Fibroblast of skin of back (primary cell): ENCODE measurements around the gene MKNK2. TPM values are rescaled to one million over a fixed set of nuclear protein-coding genes. Genes with fewer than 3 reads are reported as not detected.
A peak's percentile ranks its signal among the peaks of the same experiment; 100 is the strongest.
"Not testable (repeated sequence)": the region's sequence is repeated elsewhere in the genome, so short reads cannot be mapped to it uniquely, and the experiment has no call there.

Source experiments
- DNase-seq: peaks from one replicate; pipeline ENCODE4 v3.0.0-alpha.2; 2013
- polyA plus RNA-seq, 2 experiments: library from polyadenylated mRNA; unstranded; fragments of 120-200 nt; gene quantifications; one replicate each; pipeline ENCODE4 v1.2.1, GENCODE V29; 2013; ENCODE audit not compliant: insufficient read length in 2 of 2

The MKNK2 gene
- polyA plus RNA-seq (2013, experiment 1 of 2; ENCODE audit: insufficient read length): 44.9 TPM
- polyA plus RNA-seq (2013, experiment 2 of 2; ENCODE audit: insufficient read length): 39.2 TPM

- DNase-seq: peak; percentile 79
Measured at GRCh38 chr19:2050991-2051772, at the start of gene MKNK2. Gene MKNK2 (minus strand): TSS chr19:2051244. CDS start chr19:2050851, 393 bp downstream.

DNA sequence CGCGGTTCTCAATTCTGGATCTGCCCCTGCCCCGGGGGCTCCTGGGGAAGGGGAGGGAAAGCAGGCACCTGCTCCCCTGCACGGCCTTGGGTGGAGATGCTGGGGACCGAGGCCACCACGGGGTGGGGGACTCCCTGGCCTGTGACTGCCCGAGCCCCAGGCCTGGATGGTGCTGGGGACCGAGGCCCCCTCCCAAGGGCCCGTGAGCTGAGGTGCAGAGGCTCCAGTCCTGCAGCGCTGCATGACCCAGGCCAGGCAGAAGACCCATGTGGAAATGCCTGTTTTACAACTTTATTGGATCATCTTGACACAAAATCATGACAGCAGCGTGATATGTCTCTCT lies 49.6 kb upstream of the MKNK2 start:
- no peak for DNase-seq

- DNase-seq: no peak
Measured at GRCh38 chr19:2099937-2100718, 49.1 kb upstream of the MKNK2 start.

DNA sequence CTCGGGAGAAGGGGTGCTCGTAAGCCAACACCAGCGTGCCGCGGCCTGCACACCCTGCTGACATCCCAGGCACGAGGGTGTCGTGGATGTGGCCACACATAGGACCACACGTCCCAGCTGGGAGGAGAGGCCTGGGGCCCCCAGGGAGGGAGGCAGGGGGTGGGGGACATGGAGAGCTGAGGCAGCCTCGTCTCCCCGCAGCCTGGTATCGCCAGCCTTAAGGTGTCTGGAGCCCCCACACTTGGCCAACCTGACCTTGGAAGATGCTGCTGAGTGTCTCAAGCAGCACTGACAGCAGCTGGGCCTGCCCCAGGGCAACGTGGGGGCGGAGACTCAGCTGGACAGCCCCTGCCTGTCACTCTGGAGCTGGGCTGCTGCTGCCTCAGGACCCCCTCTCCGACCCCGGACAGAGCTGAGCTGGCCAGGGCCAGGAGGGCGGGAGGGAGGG lies 48.0 kb upstream of the MKNK2 start:
- DNase-seq: no peak

DNA sequence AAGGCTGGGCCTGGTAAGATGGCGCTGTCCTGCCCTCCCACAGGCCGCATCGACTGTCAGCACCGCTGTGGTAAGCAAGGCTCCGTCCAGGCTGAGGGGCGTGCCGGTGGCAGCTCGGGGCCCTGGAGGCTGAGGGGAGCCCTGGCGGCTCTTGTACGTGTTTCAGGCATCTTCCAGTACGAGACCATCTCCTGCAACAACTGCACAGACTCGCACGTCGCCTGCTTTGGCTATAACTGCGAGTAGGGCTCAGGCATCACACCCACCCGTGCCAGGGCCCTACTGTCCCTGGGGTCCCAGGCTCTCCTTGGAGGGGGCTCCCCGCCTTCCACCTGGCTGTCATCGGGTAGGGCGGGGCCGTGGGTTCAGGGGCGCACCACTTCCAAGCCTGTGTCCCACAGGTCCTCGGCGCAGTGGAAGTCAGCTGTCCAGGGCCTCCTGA lies 46.9 kb upstream of the MKNK2 start:
- no peak for DNase-seq

DNA sequence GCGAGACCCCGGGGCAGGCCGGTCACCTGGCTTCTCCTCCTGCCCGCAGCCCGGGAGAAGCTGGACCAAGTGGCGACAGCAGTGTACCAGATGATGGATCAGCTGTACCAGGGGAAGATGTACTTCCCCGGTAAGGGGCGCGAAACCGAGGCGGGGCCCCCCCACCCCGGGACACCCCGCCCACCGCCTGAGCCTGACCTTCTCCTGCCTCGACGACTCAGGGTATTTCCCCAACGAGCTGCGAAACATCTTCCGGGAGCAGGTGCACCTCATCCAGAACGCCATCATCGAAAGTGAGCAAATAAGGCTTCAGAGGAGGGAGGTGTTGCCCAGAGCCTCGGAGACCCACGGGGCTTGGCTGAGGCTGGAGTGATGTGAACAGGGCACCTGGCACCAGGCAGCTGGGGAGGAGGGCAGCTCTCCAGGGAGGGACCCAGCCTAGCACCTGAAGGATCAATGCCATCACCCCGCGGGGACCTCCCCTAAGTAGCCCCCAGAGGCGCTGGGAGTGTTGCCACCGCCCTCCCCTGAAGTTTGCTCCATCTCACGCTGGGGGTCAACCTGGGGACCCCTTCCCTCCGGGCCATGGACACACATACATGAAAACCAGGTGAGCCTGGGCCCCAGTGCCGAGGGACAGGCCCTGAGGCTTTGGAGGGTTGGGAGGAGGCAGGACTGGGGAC lies 46.3 kb upstream of the MKNK2 start:
- DNase-seq: no peak

- DNase-seq: peak; percentile 93
Measured at GRCh38 chr19:2096480-2097202, 45.6 kb upstream of the MKNK2 start, which contains the start of gene IZUMO4. Gene IZUMO4 (plus strand): TSS chr19:2096915. CDS start chr19:2096946, 31 bp downstream.

DNA sequence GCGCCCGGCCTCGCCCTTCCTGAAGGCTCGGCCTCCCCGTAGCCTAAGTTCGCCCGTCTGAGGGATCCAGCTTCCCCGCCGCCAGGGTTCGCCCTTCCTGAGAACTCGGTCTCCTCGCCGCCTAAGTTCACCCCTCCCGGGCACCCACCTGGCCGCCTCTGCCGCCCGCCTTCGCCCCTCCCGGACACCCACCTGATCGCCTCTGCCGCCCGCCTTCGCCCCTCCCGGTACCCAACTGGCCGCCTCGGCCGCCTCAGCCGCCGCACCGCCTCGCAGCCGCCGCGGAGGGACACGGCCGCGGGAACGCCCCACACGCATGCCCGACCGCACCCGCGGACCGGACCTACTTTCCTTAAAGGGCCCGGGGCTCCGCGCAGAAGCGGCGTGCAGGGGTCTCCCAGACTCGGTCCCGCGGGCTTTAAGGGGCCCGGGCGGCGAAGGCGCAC lies 45.0 kb upstream of the MKNK2 start, which contains the start of gene MOB3A:
Gene MOB3A, minus strand, starts transcription at position 293 of the 446 bp plus-strand sequence. CDS start 17,766 bp downstream, outside the sequence.
- DNase-seq: peak; percentile 92

DNA sequence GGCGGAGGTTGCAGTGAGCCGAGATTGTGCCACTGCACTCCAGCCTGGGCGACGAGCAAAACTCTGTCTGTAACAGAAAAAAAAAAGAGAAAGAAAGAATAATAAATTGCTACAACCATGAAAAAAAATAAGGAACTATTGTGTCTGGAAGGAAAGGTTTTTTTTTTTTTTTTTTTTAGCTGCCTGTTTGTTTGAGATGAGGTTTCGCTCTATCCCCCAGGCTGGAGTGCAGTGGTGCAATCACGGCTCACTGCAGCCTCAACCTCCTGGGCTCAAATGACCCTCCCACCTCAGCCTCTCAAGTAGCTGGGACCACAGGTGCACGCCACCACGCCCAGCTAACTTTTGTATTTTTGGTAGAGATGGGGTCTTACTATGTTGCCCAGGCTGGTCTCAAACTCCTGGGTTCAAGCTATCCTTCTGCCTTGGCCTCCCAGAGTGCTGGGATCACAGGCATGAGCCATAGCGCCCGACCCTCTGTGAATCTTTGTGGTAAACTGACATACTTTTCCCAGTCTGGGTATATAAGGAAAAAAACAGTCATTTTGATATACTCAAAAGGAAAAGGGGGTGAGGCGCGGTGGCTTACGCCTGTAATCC lies 41.0 kb upstream of the MKNK2 start:
- not testable (repeated sequence) for DNase-seq

- no peak for DNase-seq
Measured at GRCh38 chr19:2089727-2090053, 38.6 kb upstream of the MKNK2 start.

GRCh38 chr19:2089001-2089711 lies 38.1 kb upstream of the MKNK2 start:
- DNase-seq: peak; percentile 46

GRCh38 chr19:2087621-2088100 lies 36.6 kb upstream of the MKNK2 start:
- no peak for DNase-seq

DNA sequence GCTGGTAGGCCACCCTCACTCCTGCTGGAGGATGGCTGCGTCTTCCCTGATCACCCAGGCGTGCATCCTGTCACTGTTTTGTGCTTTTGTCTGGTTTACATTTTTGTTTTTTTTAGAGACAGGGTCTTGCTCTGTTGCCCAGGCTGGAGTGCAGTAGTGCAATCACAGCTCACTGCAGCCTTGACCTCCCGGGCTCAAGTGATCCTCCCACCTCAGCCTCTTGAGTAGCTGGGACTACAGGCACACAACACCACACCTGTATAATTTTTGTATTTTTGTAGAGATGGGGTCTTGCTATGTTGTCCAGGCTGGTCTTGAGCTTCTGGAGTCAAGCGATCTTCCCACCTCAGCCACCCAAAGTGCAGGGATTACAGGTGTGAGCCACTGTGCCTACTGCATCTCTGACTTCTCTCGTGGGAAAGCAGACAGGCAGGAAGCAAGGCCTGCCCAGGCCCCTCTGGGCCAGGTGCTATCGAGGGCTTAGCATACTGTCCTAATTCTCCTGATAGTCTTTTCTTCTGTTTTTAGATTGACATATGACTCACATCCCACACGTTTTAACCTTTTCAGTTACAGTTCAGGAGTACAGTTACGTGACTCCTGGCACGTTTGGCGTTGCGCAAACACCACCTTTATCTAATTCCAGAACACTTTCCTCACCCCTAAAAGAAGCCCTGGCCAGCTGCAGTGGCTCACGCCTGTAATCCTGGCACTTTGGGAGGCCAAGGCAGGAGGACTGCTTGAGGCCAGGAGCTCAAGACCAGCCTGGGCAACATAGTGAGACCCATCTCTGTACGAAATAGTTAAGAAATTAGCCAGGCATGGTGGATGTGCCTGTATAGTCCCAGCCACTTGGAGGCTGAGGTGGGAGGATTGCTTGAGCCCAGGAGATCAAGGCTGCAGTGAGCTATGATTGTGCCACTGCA lies 35.9 kb upstream of the MKNK2 start:
- not testable (repeated sequence) for DNase-seq

DNA sequence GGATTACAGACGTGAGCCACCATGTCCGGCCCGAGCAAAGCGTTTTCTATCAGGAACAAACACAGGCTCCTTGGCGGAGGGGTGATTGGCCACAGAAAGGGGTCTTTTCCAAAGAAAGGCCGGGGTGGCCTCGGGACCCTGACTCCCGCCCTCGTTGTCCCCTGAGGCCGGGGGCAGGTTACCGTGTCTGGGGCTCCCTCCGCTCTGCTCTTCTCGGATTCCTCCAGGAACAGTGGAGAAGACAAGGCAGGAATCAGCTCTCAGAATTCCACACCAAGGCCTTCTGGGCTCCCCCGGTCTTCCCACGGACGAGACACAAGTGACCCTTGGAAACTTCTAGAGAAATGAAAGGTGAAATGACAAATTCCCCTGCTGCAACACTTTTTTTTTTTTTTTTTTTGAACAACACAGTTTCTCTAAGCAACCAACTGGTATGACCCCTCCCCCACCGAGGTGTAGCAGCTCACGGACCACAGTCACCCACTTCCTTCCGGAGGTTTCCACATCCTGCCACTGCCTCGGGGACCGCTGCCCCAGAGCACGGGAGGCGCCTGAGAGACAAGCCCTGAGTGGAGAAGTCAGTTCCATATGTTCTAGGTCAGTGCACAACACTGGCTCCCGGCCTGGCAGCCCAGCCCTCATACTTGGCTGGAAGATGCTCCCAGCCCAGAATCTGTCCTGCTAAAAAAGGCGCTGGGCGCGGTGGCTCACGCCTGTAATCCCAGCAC lies 34.1 kb upstream of the MKNK2 start:
- peak; percentile 42 for DNase-seq

GRCh38 chr19:2083174-2083854 lies 32.3 kb upstream of the MKNK2 start:
- no peak for DNase-seq

DNA sequence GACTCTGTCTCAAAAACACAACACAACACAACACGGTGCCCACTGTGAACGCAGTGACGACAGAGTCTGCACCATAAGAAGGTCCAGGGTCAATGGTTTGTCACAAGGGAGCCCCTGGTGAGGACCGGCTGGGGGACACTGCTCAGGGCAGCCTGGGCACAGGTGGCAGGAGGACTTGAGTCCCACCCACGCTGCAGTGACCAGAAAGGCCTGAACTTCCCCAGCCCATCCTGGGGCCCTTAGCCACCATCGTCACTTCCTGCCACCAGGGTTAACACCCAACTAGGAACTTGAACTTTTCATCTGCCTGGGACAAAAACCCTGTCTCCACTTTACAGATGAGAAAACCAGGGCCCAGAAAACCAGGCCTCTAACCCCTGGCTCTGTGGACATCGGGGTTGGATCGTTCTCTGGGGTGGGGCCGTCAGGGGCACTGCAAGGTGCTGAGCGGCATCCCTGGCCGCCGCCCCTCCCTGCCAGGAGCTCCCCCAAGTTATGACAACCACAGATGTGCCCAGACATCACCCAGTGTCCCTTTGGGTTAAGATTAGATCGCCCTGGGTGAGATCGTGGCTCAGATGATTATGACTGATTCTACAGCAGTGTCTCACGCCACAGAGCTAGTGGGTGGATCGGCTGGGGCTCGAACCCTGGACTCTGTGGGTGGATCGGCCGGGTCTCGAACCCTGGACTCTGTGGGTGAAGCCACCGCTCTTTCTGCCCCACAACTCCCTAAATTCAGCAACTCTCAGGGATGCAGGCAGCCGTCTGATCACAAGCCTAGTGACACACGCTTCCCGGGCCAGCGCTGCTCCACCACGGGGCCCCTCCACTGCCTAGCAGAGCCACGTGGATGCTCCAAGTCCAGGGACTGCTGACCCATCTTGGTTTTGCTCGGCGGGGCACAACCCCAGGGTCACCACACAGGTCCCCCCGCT lies 31.1 kb upstream of the MKNK2 start:
- DNase-seq: no peak

DNA sequence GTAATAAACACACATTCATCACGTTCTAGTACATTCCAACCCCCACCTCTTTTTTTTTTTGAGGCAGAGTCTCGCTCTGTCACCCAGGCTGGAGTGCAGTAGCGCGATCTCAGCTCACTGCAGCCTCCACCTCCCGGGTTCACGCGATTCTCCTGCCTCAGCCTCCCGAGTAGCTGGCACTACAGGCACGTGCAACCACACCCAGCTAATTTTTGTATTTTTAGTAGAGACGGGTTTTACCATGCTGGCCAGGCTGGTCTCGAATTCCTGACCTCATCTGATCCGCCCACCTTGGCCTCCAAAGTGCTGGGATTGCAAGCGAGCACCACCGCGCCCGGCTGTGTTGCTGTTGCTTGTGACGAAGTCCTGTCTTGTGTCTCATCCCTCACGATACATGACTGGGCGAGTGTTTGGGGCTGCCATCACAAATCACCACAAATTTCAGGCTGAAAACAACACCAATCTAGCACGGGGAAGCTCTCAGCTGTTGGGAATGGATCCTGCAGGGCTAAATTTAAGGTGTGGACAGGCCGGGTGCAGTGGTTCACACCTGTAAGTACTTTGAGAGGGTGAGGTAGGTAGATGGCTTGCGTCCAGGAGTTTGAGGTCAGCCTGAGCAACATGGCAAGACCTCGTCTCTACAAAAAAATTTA lies 29.4 kb upstream of the MKNK2 start:
- no peak for DNase-seq
